HCT116 (cell line): Measurements from ENCODE around the gene COMMD3.
"Not testable (repeated sequence)": the region's sequence is repeated elsewhere in the genome, so short reads cannot be mapped to it uniquely, and the experiment has no call there.

ENCODE experiments used
- CBX3 ChIP-seq: IDR thresholded peaks from 2 replicates; pipeline ENCODE4 v1.6.1; 2012; ENCODE audit warnings: low read depth
- EZH2 ChIP-seq: fragments of 200-600 bp; sonication (generic); IDR thresholded peaks from 2 replicates; pipeline ENCODE4 v1.6.1; 2017; ENCODE audit warnings: antibody characterized with exemption, mixed run types
- POLR2A ChIP-seq: IDR thresholded peaks from 2 replicates; pipeline ENCODE4 v1.7.0; 2011; ENCODE audit warnings: borderline replicate concordance; ENCODE audit not compliant: insufficient read depth, insufficient read length; ENCODE audit errors: extremely low read depth
- POLR2AphosphoS5 ChIP-seq: IDR thresholded peaks from 2 replicates; pipeline ENCODE4 v1.6.1; 2011; ENCODE audit warnings: mild to moderate bottlenecking, low read depth, low read length, moderate library complexity
- RAD21 ChIP-seq: IDR thresholded peaks from 2 replicates; pipeline ENCODE4 v1.6.1; 2012; ENCODE audit warnings: low read depth, mild to moderate bottlenecking
- SP1 ChIP-seq: IDR thresholded peaks from 2 replicates; pipeline ENCODE4 v1.6.1; 2012; ENCODE audit warnings: low read depth
- SRF ChIP-seq: IDR thresholded peaks from 2 replicates; pipeline ENCODE4 v1.6.1; 2012; ENCODE audit warnings: low read depth
- ZNF274 ChIP-seq: fragments of 200-500 bp; sonication (Bioruptor generic); IDR thresholded peaks from 2 replicates; pipeline ENCODE4 v1.6.1; 2014; ENCODE audit warnings: mild to moderate bottlenecking, low read depth, low read length, inconsistent platforms
- TF ChIP-seq, protein P1 (sequence below), 3 experiments: fragments of 200-600 bp in 1 of 3; sonication (generic) in 1 of 3; IDR thresholded peaks in 2 of 3; conservative IDR thresholded peaks in 1 of 3; 2 replicates each; pipeline ENCODE4 v1.5.1; 2012 to 2017; ENCODE audit warnings: low read depth in 2 of 3, low read length in 2 of 3, antibody characterized with exemption in 1 of 3, borderline replicate concordance in 1 of 3, control low read depth in 1 of 3, mild to moderate bottlenecking in 1 of 3, mixed read lengths in 1 of 3, mixed run types in 1 of 3, moderate library complexity in 1 of 3; ENCODE audit not compliant: insufficient read depth in 1 of 3
- TF ChIP-seq, protein P2 (sequence below): IDR thresholded peaks from 2 replicates; pipeline ENCODE4 v1.6.1; 2012; ENCODE audit warnings: low read depth
- TF ChIP-seq, protein P3 (sequence below): IDR thresholded peaks from 2 replicates; pipeline ENCODE4 v1.6.1; 2012

DNA sequence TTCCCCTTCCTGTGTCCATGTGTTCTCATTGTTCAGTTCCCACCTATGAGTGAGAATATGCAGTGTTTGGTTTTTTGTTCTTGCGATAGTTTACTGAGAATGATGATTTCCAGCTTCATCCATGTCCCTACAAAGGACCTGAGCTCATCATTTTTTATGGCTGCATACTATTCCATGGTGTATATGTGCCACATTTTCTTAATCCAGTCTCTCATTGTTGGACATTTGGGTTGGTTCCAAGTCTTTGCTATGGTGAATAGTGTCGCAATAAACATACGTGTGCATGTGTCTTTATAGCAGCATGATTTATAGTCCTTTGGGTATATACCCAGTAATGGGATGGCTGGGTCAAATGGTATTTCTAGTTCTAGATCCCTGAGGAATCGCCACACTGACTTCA is 41.6 kb downstream of the COMMD3 start:
- TF ChIP-seq SP1, CBX3, EZH2, POLR2A, ZNF274, RAD21, POLR2AphosphoS5, SRF: not testable (repeated sequence)
- TF ChIP-seq, protein P1, sequence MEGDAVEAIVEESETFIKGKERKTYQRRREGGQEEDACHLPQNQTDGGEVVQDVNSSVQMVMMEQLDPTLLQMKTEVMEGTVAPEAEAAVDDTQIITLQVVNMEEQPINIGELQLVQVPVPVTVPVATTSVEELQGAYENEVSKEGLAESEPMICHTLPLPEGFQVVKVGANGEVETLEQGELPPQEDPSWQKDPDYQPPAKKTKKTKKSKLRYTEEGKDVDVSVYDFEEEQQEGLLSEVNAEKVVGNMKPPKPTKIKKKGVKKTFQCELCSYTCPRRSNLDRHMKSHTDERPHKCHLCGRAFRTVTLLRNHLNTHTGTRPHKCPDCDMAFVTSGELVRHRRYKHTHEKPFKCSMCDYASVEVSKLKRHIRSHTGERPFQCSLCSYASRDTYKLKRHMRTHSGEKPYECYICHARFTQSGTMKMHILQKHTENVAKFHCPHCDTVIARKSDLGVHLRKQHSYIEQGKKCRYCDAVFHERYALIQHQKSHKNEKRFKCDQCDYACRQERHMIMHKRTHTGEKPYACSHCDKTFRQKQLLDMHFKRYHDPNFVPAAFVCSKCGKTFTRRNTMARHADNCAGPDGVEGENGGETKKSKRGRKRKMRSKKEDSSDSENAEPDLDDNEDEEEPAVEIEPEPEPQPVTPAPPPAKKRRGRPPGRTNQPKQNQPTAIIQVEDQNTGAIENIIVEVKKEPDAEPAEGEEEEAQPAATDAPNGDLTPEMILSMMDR (IDR thresholded peaks at IDR 0.05 in 2 of 3, conservative IDR thresholded peaks at IDR 0.05 in 1 of 3; ENCODE audit: borderline replicate concordance in 1 of 3, insufficient read depth in 1 of 3, low read depth in 2 of 3, low read length in 2 of 3): not testable (repeated sequence)
- TF ChIP-seq, protein P2, sequence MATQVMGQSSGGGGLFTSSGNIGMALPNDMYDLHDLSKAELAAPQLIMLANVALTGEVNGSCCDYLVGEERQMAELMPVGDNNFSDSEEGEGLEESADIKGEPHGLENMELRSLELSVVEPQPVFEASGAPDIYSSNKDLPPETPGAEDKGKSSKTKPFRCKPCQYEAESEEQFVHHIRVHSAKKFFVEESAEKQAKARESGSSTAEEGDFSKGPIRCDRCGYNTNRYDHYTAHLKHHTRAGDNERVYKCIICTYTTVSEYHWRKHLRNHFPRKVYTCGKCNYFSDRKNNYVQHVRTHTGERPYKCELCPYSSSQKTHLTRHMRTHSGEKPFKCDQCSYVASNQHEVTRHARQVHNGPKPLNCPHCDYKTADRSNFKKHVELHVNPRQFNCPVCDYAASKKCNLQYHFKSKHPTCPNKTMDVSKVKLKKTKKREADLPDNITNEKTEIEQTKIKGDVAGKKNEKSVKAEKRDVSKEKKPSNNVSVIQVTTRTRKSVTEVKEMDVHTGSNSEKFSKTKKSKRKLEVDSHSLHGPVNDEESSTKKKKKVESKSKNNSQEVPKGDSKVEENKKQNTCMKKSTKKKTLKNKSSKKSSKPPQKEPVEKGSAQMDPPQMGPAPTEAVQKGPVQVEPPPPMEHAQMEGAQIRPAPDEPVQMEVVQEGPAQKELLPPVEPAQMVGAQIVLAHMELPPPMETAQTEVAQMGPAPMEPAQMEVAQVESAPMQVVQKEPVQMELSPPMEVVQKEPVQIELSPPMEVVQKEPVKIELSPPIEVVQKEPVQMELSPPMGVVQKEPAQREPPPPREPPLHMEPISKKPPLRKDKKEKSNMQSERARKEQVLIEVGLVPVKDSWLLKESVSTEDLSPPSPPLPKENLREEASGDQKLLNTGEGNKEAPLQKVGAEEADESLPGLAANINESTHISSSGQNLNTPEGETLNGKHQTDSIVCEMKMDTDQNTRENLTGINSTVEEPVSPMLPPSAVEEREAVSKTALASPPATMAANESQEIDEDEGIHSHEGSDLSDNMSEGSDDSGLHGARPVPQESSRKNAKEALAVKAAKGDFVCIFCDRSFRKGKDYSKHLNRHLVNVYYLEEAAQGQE: not testable (repeated sequence)
- TF ChIP-seq, protein P3, sequence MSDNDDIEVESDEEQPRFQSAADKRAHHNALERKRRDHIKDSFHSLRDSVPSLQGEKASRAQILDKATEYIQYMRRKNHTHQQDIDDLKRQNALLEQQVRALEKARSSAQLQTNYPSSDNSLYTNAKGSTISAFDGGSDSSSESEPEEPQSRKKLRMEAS: not testable (repeated sequence)
